Vagina (tissue), 2 donors: Measurements from ENCODE around the gene DHDH.

Experiments
- CTCF ChIP-seq, 3 experiments: fragments of 450-650 bp in 2 of 3; fragments of 200-600 bp in 1 of 3; sonication (generic) in 1 of 3; IDR thresholded peaks; one replicate each; pipeline ENCODE4 v1.5.1; 2017 to 2019; ENCODE audit warnings: antibody characterized with exemption in 3 of 3, mild to moderate bottlenecking in 2 of 3, moderate library complexity in 2 of 3
- POLR2AphosphoS5 ChIP-seq, 2 donors: sonication (generic); formaldehyde crosslinking; IDR thresholded peaks; one replicate each; pipeline ENCODE4 v1.9.0; 2017; ENCODE audit warnings: antibody characterized with exemption in 2 of 2, mild to moderate bottlenecking in 2 of 2, low read depth in 1 of 2; ENCODE audit not compliant: insufficient read depth in 1 of 2

GRCh38 chr19:48905664-48906063, 27.8 kb upstream of the DHDH start:
- TF ChIP-seq POLR2AphosphoS5 (IDR thresholded peaks at IDR 0.05; ENCODE audit: insufficient read depth in 1 of 2, low read depth in 1 of 2) (no peak), CTCF (IDR thresholded peaks at IDR 0.05) (no peak)
